HCT116 (cell line): ENCODE data around the gene POU2AF2. TPM values are rescaled to one million over a fixed set of nuclear protein-coding genes. Genes with fewer than 3 reads are reported as not detected.

Experiments
- ATAC-seq: fragments of 200-7000 bp; cut with Tn5 transposase; 2 replicates; pipeline ENCODE4 v1.9.1; 2020; ENCODE audit warnings: mild to moderate bottlenecking, moderate library complexity
- BruUV-seq: library from RNA; stranded (reverse); fragments of 400-500 nt; replicated peaks from 2 replicates; lab custom pipeline; 2021; lab: Mats Ljungman, UMichigan
- CTCF ChIA-PET: fragments of 300-600 bp; sonication (Branson Sonifier 250); formaldehyde crosslinking; loops from one replicate; lab custom pipeline; 2021; ENCODE audit warnings: antibody characterized with exemption; lab: Charles Lee
- POLR2A ChIA-PET: fragments of 300-600, 350-600 bp; sonication (Branson Sonifier 250); formaldehyde crosslinking; loops from one replicate; lab custom pipeline; 2021; ENCODE audit warnings: antibody characterized with exemption; lab: Charles Lee
- RAD21 ChIA-PET, 2 experiments: fragments of 300-600 bp; sonication (Branson Sonifier 250); formaldehyde crosslinking; loops; one replicate each; lab custom pipeline; 2023; ENCODE audit warnings: low total read pairs in 2 of 2; ENCODE audit not compliant: uncharacterized antibody in 2 of 2, unreplicated experiment in 2 of 2, low non-redundant PET in 1 of 2; lab: Charles Lee
- DNase-seq: peaks from one replicate; pipeline ENCODE4 v3.0.0-alpha.2; 2010; ENCODE audit warnings: low read depth, low spot score
- H2AFZ ChIP-seq: fragments of 200-600 bp; shearing (Covaris generic), sonication (generic); 2 replicates; pipeline ENCODE4 v1.6.1; 2017; ENCODE audit warnings: low read depth, mixed run types, mixed read lengths, antibody characterized with exemption, low read length; ENCODE audit not compliant: poor library complexity, severe bottlenecking
- H3K27ac ChIP-seq: 2 replicates; pipeline ENCODE4 v1.5.1; 2012; ENCODE audit warnings: low read depth, low read length
- H3K27me3 ChIP-seq: fragments of 200-600 bp; sonication (generic); 2 replicates; pipeline ENCODE4 v1.6.1; 2016; ENCODE audit warnings: mixed run types, low read length, mixed read lengths; ENCODE audit not compliant: insufficient read depth
- H3K36me3 ChIP-seq, 2 experiments: fragments of 200-500 bp in 1 of 2; fragments of 200-600 bp in 1 of 2; sonication (Bioruptor generic) in 1 of 2; sonication (generic) in 1 of 2; 2 replicates each; pipeline versions ENCODE4 v1.5.1 to v1.6.1; 2014 to 2016; ENCODE audit warnings: low read length in 2 of 2, inconsistent platforms in 1 of 2, mixed read lengths in 1 of 2, mixed run types in 1 of 2; ENCODE audit not compliant: insufficient read depth in 2 of 2, control insufficient read depth in 1 of 2
- H3K4me1 ChIP-seq, 2 experiments: fragments of 200-600 bp in 1 of 2; sonication (generic) in 1 of 2; 2 replicates each; pipeline versions ENCODE4 v1.5.1 to v1.6.1; 2012 to 2017; ENCODE audit warnings: low read length in 2 of 2, inconsistent platforms in 1 of 2, mild to moderate bottlenecking in 1 of 2, mixed read lengths in 1 of 2, mixed run types in 1 of 2, moderate library complexity in 1 of 2; ENCODE audit not compliant: insufficient read depth in 2 of 2, control insufficient read depth in 1 of 2
- H3K4me2 ChIP-seq: fragments of 200-600 bp; sonication (generic); 2 replicates; pipeline ENCODE4 v1.6.1; 2017; ENCODE audit warnings: mixed run types, low read length, mixed read lengths
- H3K4me3 ChIP-seq, 2 experiments: fragments of 200-600 bp in 1 of 2; sonication (generic) in 1 of 2; replicated peaks in 1 of 2; 2 replicates each; pipeline ENCODE4 v1.5.1; 2011 to 2016; ENCODE audit warnings: low read length in 2 of 2, control low read depth in 1 of 2, low read depth in 1 of 2, mild to moderate bottlenecking in 1 of 2, mixed read lengths in 1 of 2, mixed run types in 1 of 2
- H3K79me2 ChIP-seq: fragments of 200-600 bp; sonication (generic); 2 replicates; pipeline ENCODE4 v1.6.1; 2017; ENCODE audit warnings: mild to moderate bottlenecking, mixed run types, low read length, moderate library complexity, mixed read lengths; ENCODE audit not compliant: insufficient read depth
- H3K9ac ChIP-seq: fragments of 200-600 bp; sonication (generic); 2 replicates; pipeline ENCODE4 v1.6.1; 2016; ENCODE audit warnings: low read length, mixed read lengths
- H3K9me2 ChIP-seq: fragments of 200-600 bp; sonication (generic), shearing (Covaris generic); 2 replicates; pipeline ENCODE4 v1.6.1; 2017; ENCODE audit warnings: mixed run types, mild to moderate bottlenecking, moderate library complexity; ENCODE audit not compliant: insufficient read depth
- H3K9me3 ChIP-seq, 2 experiments: fragments of 200-500 bp in 1 of 2; fragments of 200-600 bp in 1 of 2; sonication (Bioruptor generic) in 1 of 2; sonication (generic) in 1 of 2; 2 replicates each; pipeline ENCODE4 v1.6.1; 2014 to 2017; ENCODE audit warnings: low read length in 2 of 2, mixed read lengths in 2 of 2, inconsistent platforms in 1 of 2, low read depth in 1 of 2, mild to moderate bottlenecking in 1 of 2, mixed run types in 1 of 2, moderate library complexity in 1 of 2; ENCODE audit not compliant: control insufficient read depth in 1 of 2, insufficient read depth in 1 of 2
- H4K20me1 ChIP-seq: fragments of 200-600 bp; sonication (generic), shearing (Covaris generic); 2 replicates; pipeline ENCODE4 v1.6.1; 2017; ENCODE audit warnings: mixed run types, mild to moderate bottlenecking, moderate library complexity; ENCODE audit not compliant: insufficient read depth
- ATF3 ChIP-seq: IDR thresholded peaks from 2 replicates; pipeline ENCODE4 v1.6.1; 2012
- CBX3 ChIP-seq: IDR thresholded peaks from 2 replicates; pipeline ENCODE4 v1.6.1; 2012; ENCODE audit warnings: low read depth
- CEBPB ChIP-seq: IDR thresholded peaks from 2 replicates; pipeline ENCODE4 v1.6.1; 2012; ENCODE audit warnings: low read depth
- CTCF ChIP-seq, 3 experiments: fragments of 200-600 bp in 1 of 3; sonication (generic) in 1 of 3; IDR thresholded peaks in 2 of 3; conservative IDR thresholded peaks in 1 of 3; 2 replicates each; pipeline ENCODE4 v1.5.1; 2012 to 2017; ENCODE audit warnings: low read depth in 2 of 3, low read length in 2 of 3, antibody characterized with exemption in 1 of 3, borderline replicate concordance in 1 of 3, control low read depth in 1 of 3, mild to moderate bottlenecking in 1 of 3, mixed read lengths in 1 of 3, mixed run types in 1 of 3, moderate library complexity in 1 of 3; ENCODE audit not compliant: insufficient read depth in 1 of 3
- EGR1 ChIP-seq: IDR thresholded peaks from 2 replicates; pipeline ENCODE4 v1.6.1; 2012; ENCODE audit warnings: low read depth
- ELF1 ChIP-seq: IDR thresholded peaks from 2 replicates; pipeline ENCODE4 v1.6.1; 2012; ENCODE audit warnings: low read depth, borderline replicate concordance
- EZH2 ChIP-seq: fragments of 200-600 bp; sonication (generic); IDR thresholded peaks from 2 replicates; pipeline ENCODE4 v1.6.1; 2017; ENCODE audit warnings: antibody characterized with exemption, mixed run types
- FOSL1 ChIP-seq: IDR thresholded peaks from 2 replicates; pipeline ENCODE4 v1.6.1; 2012; ENCODE audit warnings: low read depth
- JUND ChIP-seq: IDR thresholded peaks from 2 replicates; pipeline ENCODE4 v1.6.1; 2012
- POLR2AphosphoS5 ChIP-seq: IDR thresholded peaks from 2 replicates; pipeline ENCODE4 v1.6.1; 2011; ENCODE audit warnings: mild to moderate bottlenecking, low read depth, low read length, moderate library complexity
- RAD21 ChIP-seq: IDR thresholded peaks from 2 replicates; pipeline ENCODE4 v1.6.1; 2012; ENCODE audit warnings: low read depth, mild to moderate bottlenecking
- REST ChIP-seq: IDR thresholded peaks from 2 replicates; pipeline ENCODE4 v1.6.1; 2012; ENCODE audit warnings: low read depth
- SIN3A ChIP-seq: IDR thresholded peaks from 2 replicates; pipeline ENCODE4 v1.6.1; 2012; ENCODE audit warnings: low read depth
- TCF7L2 ChIP-seq: IDR thresholded peaks from 2 replicates; pipeline ENCODE4 v1.7.0; 2011; ENCODE audit warnings: borderline replicate concordance, inconsistent platforms; ENCODE audit not compliant: insufficient read depth, insufficient read length; ENCODE audit errors: extremely low read depth
- YY1 ChIP-seq: IDR thresholded peaks from 2 replicates; pipeline ENCODE4 v1.6.1; 2011; ENCODE audit warnings: low read length, low read depth, moderate library complexity, mild to moderate bottlenecking; ENCODE audit not compliant: insufficient replicate concordance; ENCODE audit errors: extremely low read depth
- ZBTB33 ChIP-seq: IDR thresholded peaks from 2 replicates; pipeline ENCODE4 v1.6.1; 2011; ENCODE audit warnings: mild to moderate bottlenecking, low read length, moderate library complexity; ENCODE audit not compliant: insufficient replicate concordance; ENCODE audit errors: extremely low read depth
- ZNF274 ChIP-seq: fragments of 200-500 bp; sonication (Bioruptor generic); IDR thresholded peaks from 2 replicates; pipeline ENCODE4 v1.6.1; 2014; ENCODE audit warnings: mild to moderate bottlenecking, low read depth, low read length, inconsistent platforms
- intact Hi-C: fragments of 100-400 bp; cut with micrococcal nuclease; formaldehyde crosslinking; loops from 2 replicates; pipeline ENCODE4 v1.10.0; 2022
- total RNA-seq: library from RNA; stranded (reverse); gene quantifications from one replicate; pipeline ENCODE4 v1.2.1, GENCODE V29; 2021; ENCODE audit not compliant: unreplicated experiment

The POU2AF2 gene
- total RNA-seq, 1 experiment from 2014 or later = not detected

GRCh38 chr11:111334532-111335502, 89.3 kb downstream of the POU2AF2 start:
- ChIA-PET CTCF (interaction anchor here (1.2 kb wide), 1 partner anchor 88 kb away, joined by 3 read pairs; no protein-coding TSS in a partner anchor), POLR2A (no interaction called here), RAD21 (no interaction called here)
- Histone ChIP-seq H3K27ac (no peak overlapping the region), H3K79me2 (no peaks in the 10 kb centered on the region), H3K4me2 (no peak overlapping the region), H3K9ac (no peak overlapping the region), H3K9me3 (no peaks in the 10 kb centered on the region), H2AFZ (no peak overlapping the region), H3K36me3 (no peaks in the 10 kb centered on the region), H3K9me2 (no peaks in the 10 kb centered on the region; the same call in 1 of the 2 replicates), H3K4me3 (no peak overlapping the region), H4K20me1 (no peaks in the 10 kb centered on the region), H3K27me3 (peaks cover 6% of the 10 kb centered on the region; the same call in 1 of the 2 replicates), H3K4me1 (no peaks in the 10 kb centered on the region)
- no peak for TF ChIP-seq ELF1
- no peak for TF ChIP-seq EZH2
- no peak for TF ChIP-seq ZBTB33
- TF ChIP-seq POLR2AphosphoS5 = no peak
- no peak for TF ChIP-seq ZNF274
- no peak for TF ChIP-seq CBX3
- TF ChIP-seq TCF7L2 = no peak
- TF ChIP-seq REST = no peak
- no peak for TF ChIP-seq EGR1
- no peak for TF ChIP-seq YY1
- TF ChIP-seq RAD21 = no peak
- no peak for TF ChIP-seq CTCF (IDR thresholded peaks at IDR 0.05 in 2 of 3, conservative IDR thresholded peaks at IDR 0.05 in 1 of 3; ENCODE audit: borderline replicate concordance in 1 of 3, insufficient read depth in 1 of 3, low read depth in 2 of 3, low read length in 2 of 3)
- TF ChIP-seq FOSL1 = no peak
- TF ChIP-seq JUND = no peak
- no peak for TF ChIP-seq SIN3A
- no peak for TF ChIP-seq CEBPB
- no peak for TF ChIP-seq ATF3
- no TSS peak for BruUV-seq
- DNase-seq (no peak), ATAC-seq (no peak)
- intact Hi-C loops = no loop called here
